K562 (cell line): ENCODE measurements around the gene RPLP2. TPM values are rescaled to one million over a fixed set of nuclear protein-coding genes. Genes with fewer than 3 reads are reported as not detected.

Source experiments
- CBX5 ChIP-seq: IDR thresholded peaks from 2 replicates; pipeline ENCODE4 v1.6.1; 2014; ENCODE audit warnings: low read depth, borderline replicate concordance
- CHD1 ChIP-seq: fragments of 200-600 bp; sonication (generic); IDR thresholded peaks from one replicate; pipeline ENCODE4 v1.6.1; 2012; ENCODE audit warnings: mild to moderate bottlenecking, moderate library complexity, low read length, inconsistent platforms
- E2F4 ChIP-seq: sonication (generic); formaldehyde crosslinking; IDR thresholded peaks from 2 replicates; pipeline ENCODE4 v1.8.0; 2022; ENCODE audit warnings: mild to moderate bottlenecking, low read depth, missing genetic modification reagents
- ELF2 ChIP-seq: fragments of 250-450 bp; sonication (Bioruptor Pico); IDR thresholded peaks from 2 replicates; pipeline ENCODE4 v1.5.0; 2021; ENCODE audit warnings: mild to moderate bottlenecking
- ILF3 ChIP-seq: fragments of 450-650 bp; IDR thresholded peaks from 2 replicates; pipeline ENCODE4 v1.6.1; 2018; ENCODE audit warnings: antibody characterized with exemption, mild to moderate bottlenecking, moderate library complexity, borderline replicate concordance
- KDM5B ChIP-seq: fragments of 200-600 bp; sonication (generic); IDR thresholded peaks from 2 replicates; pipeline ENCODE4 v1.6.1; 2012; ENCODE audit warnings: low read depth, mild to moderate bottlenecking, moderate library complexity, low read length, control low read depth, inconsistent platforms; ENCODE audit not compliant: insufficient replicate concordance
- NFE2 ChIP-seq: IDR thresholded peaks from 2 replicates; pipeline ENCODE4 v1.6.1; 2014; ENCODE audit warnings: antibody characterized with exemption, low read depth
- RBM39 ChIP-seq: fragments of 200-400 bp; formaldehyde crosslinking; optimal IDR thresholded peaks from 2 replicates; pipeline ENCODE3; 2018; ENCODE audit warnings: low read depth, low read length
- SIN3B ChIP-seq: fragments of 450-650 bp; IDR thresholded peaks from 2 replicates; pipeline ENCODE4 v1.6.1; 2017; ENCODE audit warnings: low read depth, mild to moderate bottlenecking, moderate library complexity
- TEAD2 ChIP-seq: fragments of 450-650 bp; IDR thresholded peaks from 2 replicates; pipeline ENCODE4 v1.6.1; 2016; ENCODE audit warnings: missing genetic modification characterization, control low read depth, missing compliant biosample characterization
- THAP7 ChIP-seq: fragments of 250-450 bp; sonication (Bioruptor Pico); IDR thresholded peaks from 2 replicates; pipeline ENCODE4 v1.5.0; 2021
- ZBTB40 ChIP-seq, 2 experiments: fragments of 450-650 bp in 1 of 2; sonication (generic) in 1 of 2; formaldehyde crosslinking in 1 of 2; IDR thresholded peaks; 2 replicates each; pipeline versions ENCODE4 v1.7.1 to v1.9.0; 2016 to 2022; ENCODE audit warnings: inconsistent platforms in 1 of 2, mild to moderate bottlenecking in 1 of 2, missing genetic modification reagents in 1 of 2
- ZNF324 ChIP-seq: fragments of 250-450 bp; sonication (Bioruptor Pico); IDR thresholded peaks from 2 replicates; pipeline ENCODE4 v1.4.0; 2020; ENCODE audit warnings: mild to moderate bottlenecking
- ZNF766 ChIP-seq: fragments of 200-800 bp; sonication (Bioruptor generic); conservative IDR thresholded peaks from 2 replicates; pipeline ENCODE4 v1.6.1; 2016; ENCODE audit warnings: missing genetic modification characterization, missing compliant biosample characterization
- polyA plus RNA-seq, 8 experiments: library from polyadenylated mRNA; depleted of rRNA in 4 of 8; stranded (reverse) in 5 of 8; unstranded in 3 of 8; fragments of >200 nt; fragmentation: Nextera tagmentation in 2 of 8; fragmentation: Illumina TruSeq in 1 of 8; extraction: Ambion mirVana in 2 of 8; extraction: Trizol in 1 of 8; gene quantifications; 2 replicates each; pipeline versions ENCODE4 v1.2.1 to v1.2.3, GENCODE V29; 2011 to 2014; ENCODE audit warnings: inconsistent platforms in 1 of 8, missing spikeins in 1 of 8
- total RNA-seq, 7 experiments: library from RNA; depleted of rRNA in 6 of 7; stranded (reverse); fragments of >200 nt in 6 of 7; fragmentation: Illumina TruSeq in 2 of 7; extraction: Trizol in 2 of 7; gene quantifications; 2 replicates each; pipeline versions ENCODE4 v1.2.1 to v1.2.3, GENCODE V29; 2011 to 2021; ENCODE audit warnings: low replicate concordance in 1 of 7
- TF ChIP-seq, protein P1 (sequence below): fragments of 450-650 bp; IDR thresholded peaks from 2 replicates; pipeline ENCODE4 v1.6.1; 2016; ENCODE audit warnings: missing biosample characterization, missing genetic modification characterization

The RPLP2 gene
- total and polyA plus RNA-seq, 9 of the 15 experiments (the other 6 are each of a cell fraction or from before 2014, with no cell fraction given): 528 to 3,807 (median 1,633) TPM

DNA sequence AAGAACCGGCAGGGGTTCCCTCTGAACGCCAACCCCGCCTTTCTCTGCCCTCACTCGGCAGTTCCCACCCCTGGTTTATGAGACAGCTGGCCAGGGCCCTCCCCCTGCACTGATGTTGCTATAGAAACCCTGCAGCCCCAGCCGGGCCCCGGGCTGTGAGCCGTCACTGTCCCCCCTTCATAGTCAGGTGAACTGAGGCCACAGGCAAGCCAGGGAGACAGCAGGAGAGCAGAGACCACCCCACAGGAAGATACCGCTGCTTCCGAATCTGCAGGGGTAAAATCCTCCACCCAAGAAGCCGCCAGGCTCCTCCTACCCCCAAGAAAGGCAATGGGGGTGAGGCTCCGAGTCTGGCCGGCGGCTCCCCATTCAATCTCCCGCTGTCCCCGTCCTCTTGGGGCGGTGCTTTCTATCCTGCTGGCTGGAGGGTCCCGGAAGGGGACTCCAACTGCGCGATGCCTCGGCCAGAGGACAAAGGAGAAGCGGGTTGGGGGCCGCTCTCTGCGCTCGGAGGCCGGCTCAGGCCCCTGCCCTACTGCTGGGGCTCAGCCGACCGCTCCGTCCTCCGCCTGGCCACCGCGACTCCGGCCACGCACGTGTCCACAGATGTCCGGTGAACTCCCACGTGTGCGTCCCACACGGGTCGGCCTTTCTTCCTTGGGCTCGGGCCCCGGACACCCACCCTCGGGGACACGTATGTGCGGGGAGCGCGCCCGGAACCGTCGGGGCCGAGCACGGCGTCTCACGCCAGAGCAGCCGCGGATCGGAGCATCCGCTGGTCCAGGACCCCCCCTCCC lies 12.3 kb upstream of the RPLP2 start (continued):
- TF ChIP-seq ZBTB40 (IDR thresholded peaks at IDR 0.05): peak; percentile 22; the same call in 1 of the 2 replicates
- TF ChIP-seq ZBTB40 (CRISPR knock-in tag; IDR thresholded peaks at IDR 0.05): peak; percentile 8; the same call in 1 of the 2 replicates
- no peak for TF ChIP-seq CHD1
- TF ChIP-seq ELF2 (CRISPR knock-in tag): no peak
- TF ChIP-seq NFE2: no peak
- no peak for TF ChIP-seq SIN3B
- TF ChIP-seq, protein P1, sequence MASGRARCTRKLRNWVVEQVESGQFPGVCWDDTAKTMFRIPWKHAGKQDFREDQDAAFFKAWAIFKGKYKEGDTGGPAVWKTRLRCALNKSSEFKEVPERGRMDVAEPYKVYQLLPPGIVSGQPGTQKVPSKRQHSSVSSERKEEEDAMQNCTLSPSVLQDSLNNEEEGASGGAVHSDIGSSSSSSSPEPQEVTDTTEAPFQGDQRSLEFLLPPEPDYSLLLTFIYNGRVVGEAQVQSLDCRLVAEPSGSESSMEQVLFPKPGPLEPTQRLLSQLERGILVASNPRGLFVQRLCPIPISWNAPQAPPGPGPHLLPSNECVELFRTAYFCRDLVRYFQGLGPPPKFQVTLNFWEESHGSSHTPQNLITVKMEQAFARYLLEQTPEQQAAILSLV: no peak
- no peak; the same call in 1 of the 2 replicates for TF ChIP-seq ZNF766
- TF ChIP-seq TEAD2 (tag): no peak
- TF ChIP-seq RBM39: no peak
- no peak for TF ChIP-seq CBX5
- no peak for TF ChIP-seq ZNF324 (CRISPR knock-in tag)
- TF ChIP-seq THAP7 (CRISPR knock-in tag): no peak
- TF ChIP-seq KDM5B: peak; percentile 56
- no peak for TF ChIP-seq ILF3
- TF ChIP-seq E2F4 (CRISPR knock-in tag): 0 out of 2 replicates have a peak, but pooled peaks have one; percentile 11
